ENCODE measurements around the gene NSG2.
A peak's percentile ranks its signal among the peaks of the same experiment; 100 is the strongest.
"Not testable (repeated sequence)": the region's sequence is repeated elsewhere in the genome, so short reads cannot be mapped to it uniquely, and the experiment has no call there.

Gene NSG2

GRCh38 chr5:174045470-174046025 is at the start of gene NSG2:
Gene NSG2, plus strand, starts transcription at chr5:174045706. Its CDS starts 1,050 bp downstream, at chr5:174046756.
- peak; percentile 24 for DNase-seq

- no peak for DNase-seq
Observed at GRCh38 chr5:173997331-173997730, 48.2 kb upstream of the NSG2 start.

- DNase-seq: no peak
Observed at GRCh38 chr5:173998531-173998930, 47.0 kb upstream of the NSG2 start.

GRCh38 chr5:174000076-174000475 is 45.4 kb upstream of the NSG2 start:
- DNase-seq: no peak

GRCh38 chr5:174003795-174004194 is 41.7 kb upstream of the NSG2 start:
- DNase-seq: no peak

GRCh38 chr5:174008922-174009321 is 36.6 kb upstream of the NSG2 start:
- DNase-seq: no peak

- DNase-seq: no peak
Observed at GRCh38 chr5:174010365-174010764, 35.1 kb upstream of the NSG2 start.

GRCh38 chr5:174011441-174011840 is 34.1 kb upstream of the NSG2 start:
- no peak for DNase-seq

- DNase-seq: not testable (repeated sequence)
Observed at GRCh38 chr5:174020069-174020927, 25.2 kb upstream of the NSG2 start.

- DNase-seq: no peak
Observed at GRCh38 chr5:174020928-174021304, 24.6 kb upstream of the NSG2 start.

GRCh38 chr5:174022384-174023095 is 23.0 kb upstream of the NSG2 start:
- DNase-seq: no peak

GRCh38 chr5:174030286-174030685 is 15.2 kb upstream of the NSG2 start:
- no peak for DNase-seq

GRCh38 chr5:174044466-174045254 is 846 bp upstream of the NSG2 start:
- DNase-seq: no peak

- no peak for DNase-seq
Observed at GRCh38 chr5:174046558-174046957, 1.1 kb downstream of the NSG2 start.

- no peak for DNase-seq
Observed at GRCh38 chr5:174047472-174048099, 2.1 kb downstream of the NSG2 start.

GRCh38 chr5:174052636-174053035 is 7.1 kb downstream of the NSG2 start:
- DNase-seq: no peak

GRCh38 chr5:174053905-174054304 is 8.4 kb downstream of the NSG2 start:
- no peak for DNase-seq

GRCh38 chr5:174056064-174056847 is 10.8 kb downstream of the NSG2 start:
- no peak for DNase-seq

GRCh38 chr5:174057206-174057605 is 11.7 kb downstream of the NSG2 start:
- no peak for DNase-seq

GRCh38 chr5:174058433-174059122 is 13.1 kb downstream of the NSG2 start:
- DNase-seq: no peak

GRCh38 chr5:174059247-174059646 is 13.7 kb downstream of the NSG2 start:
- no peak for DNase-seq

Measured in SIG-M5 (cell line).